CD4-positive, alpha-beta T cell treated with Interleukin-2 at 100 ng/mL for 4 hours (primary cell): ENCODE measurements around the gene PPP4R4.

Experiments
- DNase-seq: peaks from one replicate; pipeline ENCODE4 v3.0.0-alpha.2; 2020; ENCODE audit warnings: low spot score

The PPP4R4 gene

GRCh38 chr14:94310248-94310647, 136.1 kb downstream of the PPP4R4 start:
- DNase-seq = no peak

GRCh38 chr14:94312481-94313246, 138.5 kb downstream of the PPP4R4 start:
- DNase-seq = no peak

- no peak for DNase-seq
Observed at GRCh38 chr14:94313991-94314655, 140.0 kb downstream of the PPP4R4 start.

GRCh38 chr14:94314890-94315289, 140.8 kb downstream of the PPP4R4 start:
- no peak for DNase-seq

- no peak for DNase-seq
Observed at GRCh38 chr14:94316692-94317091, 142.6 kb downstream of the PPP4R4 start.

GRCh38 chr14:94317259-94317658, 143.1 kb downstream of the PPP4R4 start:
- no peak for DNase-seq

GRCh38 chr14:94320243-94320642, 146.1 kb downstream of the PPP4R4 start:
- no peak for DNase-seq

GRCh38 chr14:94321421-94322271, 147.5 kb downstream of the PPP4R4 start:
- no peak for DNase-seq

GRCh38 chr14:94322648-94323570, 148.8 kb downstream of the PPP4R4 start, which contains the start of gene SERPINA6:
TSS of gene SERPINA6 (minus strand) at chr14:94323336. CDS start at chr14:94314648, 8,688 bp downstream.
- DNase-seq = no peak

GRCh38 chr14:94328196-94328595, 154.1 kb downstream of the PPP4R4 start:
- no peak for DNase-seq
